ENCODE data around the gene EGFR.
"Not testable (repeated sequence)": the region's sequence is repeated elsewhere in the genome, so short reads cannot be mapped to it uniquely, and the experiment has no call there.

The EGFR gene

DNA sequence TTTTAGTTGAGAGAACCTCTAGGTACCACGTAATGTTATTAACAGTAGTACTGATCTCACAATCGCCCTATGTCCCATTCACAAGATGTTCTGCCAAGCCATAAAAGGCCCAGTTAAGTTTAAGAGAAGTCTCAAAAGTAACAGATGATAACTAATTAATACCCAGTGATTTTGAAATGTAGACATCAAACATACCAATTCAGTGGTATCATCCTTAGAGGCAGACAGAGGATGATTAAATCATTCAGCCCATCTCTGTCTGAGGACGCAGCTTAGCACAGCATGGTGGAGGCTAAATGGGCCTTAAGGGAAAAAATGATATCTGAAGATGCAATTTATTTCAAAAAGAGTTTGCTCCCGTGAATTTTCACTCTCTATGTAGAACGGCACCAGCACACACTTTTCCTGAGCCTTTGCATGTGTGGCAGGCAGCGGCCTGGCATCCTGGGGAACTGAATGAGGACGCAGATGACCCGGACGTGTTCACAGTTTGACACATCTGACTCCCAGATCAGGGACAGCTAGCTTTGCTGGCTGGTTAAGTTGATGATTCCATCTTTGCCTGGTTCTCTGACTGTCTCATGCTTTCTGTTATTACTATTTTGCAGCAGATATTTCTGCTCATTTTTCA is 13.4 kb downstream of the EGFR start:
- Histone ChIP-seq H3K27me3 (replicated peaks) (no peaks in the 10 kb centered on the region), H3K36me3 (replicated peaks) (no peaks in the 10 kb centered on the region), H3K4me3 (ENCODE audit: low read depth, low read length) (no peak overlapping the region), H3K27ac (no peak overlapping the region)
- DNase-seq: no peak
- in situ Hi-C loops (cut with HindIII; ENCODE audit: low pct_ligation_motif_present, low sequenced_read_pairs): no loop called here
- no peak for TF ChIP-seq CTCF (IDR thresholded peaks at IDR 0.05; ENCODE audit: low read depth, low read length, missing control alignments)

- no peak for TF ChIP-seq CTCF (IDR thresholded peaks at IDR 0.05; ENCODE audit: low read depth, low read length, missing control alignments)
- in situ Hi-C loops (cut with HindIII; ENCODE audit: low pct_ligation_motif_present, low sequenced_read_pairs): no loop called here
- H3K36me3 ChIP-seq (replicated peaks): no peaks in the 10 kb centered on the region
- no peaks in the 10 kb centered on the region for H3K27me3 ChIP-seq (replicated peaks)
- no peak overlapping the region for H3K27ac ChIP-seq
- H3K4me3 ChIP-seq (ENCODE audit: low read depth, low read length): no peak overlapping the region
- DNase-seq: no peak
Observed at GRCh38 chr7:55033236-55033846, 14.5 kb downstream of the EGFR start.

DNA sequence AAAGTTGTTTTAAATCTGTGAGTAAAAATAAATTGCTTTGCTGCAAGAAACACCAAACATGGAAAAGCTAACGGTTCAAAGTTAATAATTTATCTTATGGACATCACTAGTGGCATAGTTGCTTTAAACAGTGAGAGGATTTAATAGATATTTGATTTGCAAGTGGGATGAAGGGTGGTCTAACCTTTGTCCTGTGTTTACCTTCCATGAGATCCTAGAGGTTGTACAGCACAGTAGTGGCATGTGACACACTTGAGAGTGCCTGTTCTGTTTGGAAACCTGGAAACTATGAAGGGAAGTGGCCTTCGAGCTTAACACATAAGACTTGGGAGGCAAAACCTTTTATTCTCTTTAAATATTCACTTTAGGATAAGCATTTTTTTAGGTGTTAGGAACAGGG is 16.0 kb downstream of the EGFR start:
- no peak for DNase-seq
- in situ Hi-C loops (cut with HindIII; ENCODE audit: low pct_ligation_motif_present, low sequenced_read_pairs): no loop called here
- Histone ChIP-seq H3K36me3 (replicated peaks) (no peaks in the 10 kb centered on the region), H3K4me3 (ENCODE audit: low read depth, low read length) (no peak overlapping the region), H3K27me3 (replicated peaks) (no peaks in the 10 kb centered on the region), H3K27ac (no peak overlapping the region)
- no peak for TF ChIP-seq CTCF (IDR thresholded peaks at IDR 0.05; ENCODE audit: low read depth, low read length, missing control alignments)

DNA sequence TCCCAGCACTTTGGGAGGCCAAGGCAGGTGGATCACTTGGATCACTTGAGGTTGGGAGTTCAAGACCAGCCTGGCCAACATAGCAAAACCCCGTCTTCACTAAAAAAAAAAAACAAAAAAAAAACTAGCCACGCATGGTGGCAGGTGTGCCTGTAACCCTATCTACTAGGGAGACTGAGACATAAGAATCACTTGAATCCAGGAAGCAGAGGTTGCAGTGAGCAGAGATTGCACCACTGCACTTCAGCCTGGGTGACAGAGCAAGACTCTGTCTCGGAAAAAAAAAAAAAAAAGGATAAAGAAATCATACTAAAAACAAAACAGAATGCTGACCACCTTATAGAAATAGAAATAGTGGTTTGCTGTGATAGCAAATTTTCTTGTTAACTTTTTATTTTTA is 16.6 kb downstream of the EGFR start:
- DNase-seq; in situ Hi-C loops (cut with HindIII; ENCODE audit: low pct_ligation_motif_present, low sequenced_read_pairs); H3K27ac ChIP-seq: not testable (repeated sequence)

DNA sequence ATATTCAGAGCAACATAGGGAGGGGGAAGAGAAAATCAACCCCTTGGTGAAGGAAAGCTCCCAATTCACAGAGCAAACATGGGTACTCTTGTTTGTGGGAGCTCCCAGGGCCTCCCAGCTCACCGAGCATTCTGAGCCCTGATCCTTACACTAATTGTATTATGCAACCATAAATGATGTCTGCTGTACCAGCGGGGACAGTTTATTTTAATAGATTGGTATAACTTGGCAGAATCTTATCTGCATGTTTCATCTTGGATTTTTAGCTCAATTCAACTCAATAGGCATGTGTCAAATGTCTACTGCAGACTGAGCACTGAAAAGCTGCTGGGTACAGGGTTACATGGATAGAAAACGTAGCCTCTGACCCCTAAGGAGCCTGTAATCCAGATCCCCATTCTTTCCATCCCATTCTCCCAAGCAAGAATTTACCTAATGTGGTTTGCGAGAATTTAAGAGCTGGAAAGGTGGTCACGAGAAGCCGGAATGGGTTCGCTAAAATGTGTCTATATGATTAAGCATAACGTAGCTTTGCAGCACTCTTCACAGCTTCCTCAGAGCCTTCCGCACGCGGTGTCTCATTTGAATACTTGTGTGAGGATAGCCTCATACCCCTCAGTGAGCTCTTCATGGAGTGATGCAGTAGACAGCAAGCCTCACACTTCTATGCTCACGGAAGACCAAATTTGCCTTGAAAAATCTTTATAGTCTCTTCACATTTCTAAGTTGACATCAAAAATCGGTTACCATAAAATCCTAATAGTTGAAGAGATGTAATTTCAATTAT is 18.3 kb downstream of the EGFR start:
- DNase-seq: no peak
- no peak for TF ChIP-seq CTCF (IDR thresholded peaks at IDR 0.05; ENCODE audit: low read depth, low read length, missing control alignments)
- Histone ChIP-seq H3K27me3 (replicated peaks) (no peaks in the 10 kb centered on the region), H3K36me3 (replicated peaks) (no peaks in the 10 kb centered on the region), H3K27ac (no peak overlapping the region), H3K4me3 (ENCODE audit: low read depth, low read length) (no peak overlapping the region)
- in situ Hi-C loops (cut with HindIII; ENCODE audit: low pct_ligation_motif_present, low sequenced_read_pairs): no loop called here

More for the DNA sequence above, 16.6 kb downstream of the EGFR start:
- H3K27me3 ChIP-seq (replicated peaks); H3K36me3 ChIP-seq (replicated peaks); H3K4me3 ChIP-seq (ENCODE audit: low read depth, low read length): not testable (repeated sequence)

- TF ChIP-seq CTCF (IDR thresholded peaks at IDR 0.05; ENCODE audit: low read depth, low read length, missing control alignments): no peak
- H3K36me3 ChIP-seq (replicated peaks): peaks cover 4% of the 10 kb centered on the region
- no peaks in the 10 kb centered on the region for H3K27me3 ChIP-seq (replicated peaks)
- H3K4me3 ChIP-seq (ENCODE audit: low read depth, low read length): no peak overlapping the region
- no peak overlapping the region for H3K27ac ChIP-seq
- DNase-seq: no peak
- in situ Hi-C loops (cut with HindIII; ENCODE audit: low pct_ligation_motif_present, low sequenced_read_pairs): no loop called here
Observed at GRCh38 chr7:55043691-55044370, 25.0 kb downstream of the EGFR start.

Measured in brain microvascular endothelial cell (primary cell).